NCI-H2171 treated with DMSO at 0.1 percent for 48 hours (cell line): ENCODE data around the gene TMEM178B.

ENCODE experiments used
- DNase-seq: peaks from one replicate; lab custom pipeline; 2025; lab: John Stamatoyannopoulos, UW

TMEM178B gene

DNA sequence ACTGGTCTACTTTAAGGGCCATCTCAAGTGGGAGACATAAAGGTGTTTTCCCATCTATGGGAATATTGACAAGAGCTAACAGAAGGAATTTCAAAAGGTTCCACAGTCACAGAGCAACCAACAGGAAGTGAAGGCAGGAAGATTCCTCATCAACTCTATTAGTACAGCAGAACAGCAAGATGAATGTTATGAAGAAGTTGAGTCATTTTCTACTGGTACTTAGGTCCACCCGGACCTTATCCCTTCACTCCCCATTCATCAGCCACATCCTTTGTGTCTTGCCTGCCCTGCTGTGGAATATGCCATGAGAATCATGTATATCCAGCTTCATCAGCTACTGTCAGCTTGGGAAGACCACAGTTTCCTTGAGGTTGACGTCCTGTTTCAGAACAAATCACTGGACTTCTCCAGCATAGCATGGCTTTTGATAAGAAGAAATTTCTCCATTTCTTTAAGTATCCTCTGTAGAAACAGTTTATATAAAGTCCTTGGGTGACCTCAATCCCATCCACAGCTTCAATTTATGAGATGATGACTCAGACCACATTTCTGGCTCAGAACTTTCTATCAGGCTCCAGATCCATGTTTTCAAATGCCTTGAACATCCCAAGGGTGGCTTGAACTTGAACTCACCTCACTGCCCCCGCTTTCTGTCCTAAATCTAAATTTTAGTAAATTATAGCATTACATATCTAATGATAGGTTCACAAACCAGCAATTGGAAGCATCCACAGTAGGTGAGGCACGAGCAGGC is 392.5 kb downstream of the TMEM178B start:
- DNase-seq, result no peak

DNA sequence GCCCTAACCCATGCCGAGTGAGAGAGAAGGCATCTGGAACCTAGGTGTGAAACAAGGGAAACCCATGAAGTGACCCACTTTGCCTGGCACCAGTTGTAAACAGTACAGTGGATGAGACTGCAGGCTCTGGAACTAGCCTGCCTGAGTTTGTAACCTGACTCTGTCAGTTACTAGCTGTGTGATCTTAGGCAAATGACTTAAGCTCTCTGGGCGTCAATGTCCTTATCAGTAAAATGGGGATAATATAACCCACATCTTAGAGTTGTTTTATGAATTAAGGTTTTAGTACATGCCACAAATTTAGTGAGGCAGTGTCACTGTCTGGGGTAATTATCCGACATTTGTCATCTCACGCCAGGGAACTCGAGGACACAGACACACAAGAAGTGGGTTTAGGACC is 394.5 kb downstream of the TMEM178B start:
- DNase-seq, result no peak

DNA sequence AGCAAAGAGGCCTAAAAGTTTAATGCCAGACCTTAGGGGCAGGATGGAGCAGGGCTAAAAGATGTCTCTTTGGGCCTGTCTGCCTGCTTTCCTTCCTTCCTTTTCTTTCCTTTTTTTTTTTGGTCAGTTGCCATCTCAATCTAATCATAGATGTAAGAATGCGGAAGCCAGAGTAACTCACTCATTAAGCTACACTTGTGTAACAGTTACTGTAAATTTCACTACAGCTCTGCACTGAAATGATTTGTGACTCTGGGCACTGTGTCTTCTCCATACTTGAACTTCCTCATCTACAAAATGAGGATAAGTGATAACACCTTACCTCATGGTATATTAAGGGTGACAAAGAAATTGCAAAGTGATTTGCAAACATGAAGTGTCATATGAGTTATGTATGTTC is 401.8 kb downstream of the TMEM178B start:
- DNase-seq, result no peak

GRCh38 chr7:141477865-141478264 is 404.0 kb downstream of the TMEM178B start:
- no peak for DNase-seq

GRCh38 chr7:141478845-141479244 is 405.0 kb downstream of the TMEM178B start:
- no peak for DNase-seq

DNA sequence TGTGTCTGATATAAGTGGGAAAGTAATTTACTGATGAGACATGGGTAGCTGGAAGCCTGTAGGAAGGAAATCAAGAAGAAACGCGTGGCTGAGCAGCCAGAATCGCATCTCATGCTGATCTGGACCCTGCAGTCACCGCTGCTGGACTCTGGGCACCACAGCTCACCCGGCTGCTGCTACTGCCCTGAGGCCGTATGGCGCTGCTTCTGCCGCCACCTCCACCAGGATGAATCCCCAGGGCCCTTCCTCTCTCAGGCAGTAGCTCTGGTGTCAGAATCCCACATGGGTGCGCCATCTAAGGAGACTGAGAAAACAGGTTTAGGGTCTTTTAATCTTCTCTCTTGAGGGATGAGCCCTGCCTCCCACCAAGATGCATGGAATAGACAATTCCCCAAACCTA is 407.1 kb downstream of the TMEM178B start:
- DNase-seq, result no peak

- DNase-seq, result no peak
Measured at GRCh38 chr7:141481971-141482370, 408.1 kb downstream of the TMEM178B start.

DNA sequence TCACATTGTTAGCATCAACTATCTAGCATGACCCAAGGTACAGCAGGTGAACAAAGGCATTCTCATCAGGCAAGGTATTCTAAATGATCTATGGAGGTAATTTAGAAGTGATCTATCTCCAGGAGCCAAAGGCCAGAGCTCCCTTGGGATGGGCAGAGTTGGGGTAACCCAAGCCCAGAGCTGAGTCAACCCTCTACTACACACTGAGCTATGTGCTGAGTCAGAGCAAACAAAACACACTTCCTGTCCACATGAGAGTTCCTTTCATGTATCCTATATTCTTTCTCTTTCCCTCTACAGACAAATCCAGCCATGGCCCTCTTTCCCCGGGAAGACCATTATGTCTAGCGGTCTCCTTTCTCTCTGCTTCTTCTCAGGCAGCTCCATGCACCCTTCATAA is 409.2 kb downstream of the TMEM178B start:
- DNase-seq, result no peak

GRCh38 chr7:141484907-141485306 is 411.0 kb downstream of the TMEM178B start:
- DNase-seq, result peak; percentile 24

DNA sequence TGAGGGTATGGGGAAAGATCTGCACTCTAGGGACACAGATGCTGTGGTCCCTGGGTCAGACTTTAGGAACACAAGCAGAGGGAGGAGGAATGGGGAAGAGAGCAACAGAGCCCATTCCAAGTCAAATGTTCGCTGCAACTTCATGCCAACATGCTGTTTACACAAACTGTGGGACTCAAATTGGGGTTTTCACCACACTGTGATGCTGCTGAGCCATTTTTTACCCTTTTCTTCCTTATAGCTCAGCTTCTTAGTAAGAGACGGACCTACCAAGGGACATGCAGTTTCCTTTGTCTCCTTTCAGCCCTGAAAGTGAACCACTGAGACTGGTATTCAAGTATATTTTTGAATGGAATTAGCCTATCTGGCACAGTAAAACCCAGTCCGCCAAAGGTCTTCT is 413.1 kb downstream of the TMEM178B start:
- no peak for DNase-seq

- DNase-seq, result no peak
Measured at GRCh38 chr7:141490474-141490873, 416.6 kb downstream of the TMEM178B start.

GRCh38 chr7:141495057-141495456 is 421.2 kb downstream of the TMEM178B start:
- no peak for DNase-seq

DNA sequence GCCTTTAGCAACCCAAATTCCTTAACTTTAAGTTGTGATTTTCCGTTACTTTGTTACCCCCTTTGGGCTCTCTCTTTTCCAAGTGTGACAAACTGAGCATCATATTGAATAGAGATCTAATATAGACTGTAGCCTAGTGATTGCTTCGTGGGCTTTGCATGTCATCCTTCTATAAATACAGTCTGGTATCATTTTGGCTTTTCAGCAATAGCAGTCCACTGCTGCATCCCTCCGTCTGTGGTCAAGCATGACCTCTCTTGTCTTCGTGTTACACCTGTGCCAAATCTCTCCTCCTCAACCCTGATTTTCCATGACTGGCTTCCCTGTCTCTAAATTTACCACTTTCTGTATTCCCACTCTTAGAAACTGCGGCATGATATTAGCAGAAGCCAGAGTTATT is 423.5 kb downstream of the TMEM178B start:
- no peak for DNase-seq

DNA sequence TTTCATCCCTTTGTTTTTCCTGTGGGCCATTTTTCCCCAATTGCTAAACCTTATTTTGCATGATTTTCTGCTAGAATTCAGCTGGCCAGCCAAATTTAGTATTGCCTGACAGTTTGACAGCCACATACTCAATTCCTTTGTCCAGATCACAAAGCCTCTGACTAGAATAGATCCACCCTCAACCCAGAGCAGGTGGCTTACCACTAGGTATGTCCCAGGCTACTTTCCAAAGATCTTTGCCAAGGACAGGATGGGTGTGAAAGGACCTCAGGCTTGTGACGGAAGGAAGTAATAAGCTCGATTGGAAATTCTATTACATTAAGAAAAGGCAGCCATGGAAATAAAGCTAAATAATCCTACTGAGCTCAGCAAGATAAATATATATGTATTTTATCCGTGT is 426.7 kb downstream of the TMEM178B start:
- no peak for DNase-seq

DNA sequence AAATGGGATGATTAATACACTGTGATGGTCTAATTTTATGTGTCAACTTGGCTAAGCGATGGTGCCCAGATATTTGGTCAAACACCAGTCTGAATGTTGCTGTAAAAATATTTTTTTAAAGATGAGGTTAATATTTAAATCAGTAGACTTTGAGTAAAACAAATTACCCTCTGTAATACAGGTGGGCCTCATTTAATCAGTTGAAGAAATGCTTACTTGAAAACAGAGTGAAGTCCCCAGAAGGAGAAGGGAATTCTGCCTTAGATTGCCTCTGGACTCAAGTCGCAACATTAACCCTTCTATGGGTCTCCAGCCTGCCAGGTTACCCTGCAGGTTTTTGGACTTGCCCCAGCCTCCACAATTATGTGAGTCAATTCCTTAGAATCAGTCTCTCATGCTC is 427.6 kb downstream of the TMEM178B start:
- no peak for DNase-seq

- no peak for DNase-seq
Measured at GRCh38 chr7:141511316-141511675, 437.4 kb downstream of the TMEM178B start.

- no peak for DNase-seq
Measured at GRCh38 chr7:141511676-141512396, 438.0 kb downstream of the TMEM178B start.

DNA sequence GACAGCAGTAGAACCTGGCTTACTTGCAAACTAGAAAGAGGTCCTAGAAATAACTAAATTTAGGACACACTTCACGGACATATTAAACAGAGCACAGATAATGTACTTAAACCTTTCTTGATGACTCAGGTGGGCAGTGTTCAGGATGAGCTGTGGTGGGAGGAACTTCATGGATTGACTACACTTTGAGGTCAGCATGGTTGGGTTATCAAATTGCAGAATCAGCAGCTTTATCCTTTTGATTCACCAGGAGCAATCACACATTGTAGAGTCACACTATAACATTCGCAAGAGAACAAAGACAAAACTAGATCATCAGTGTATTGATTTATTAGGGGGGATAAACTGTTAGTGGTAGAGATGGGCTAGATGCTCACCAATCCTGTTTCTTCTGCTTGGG is 438.7 kb downstream of the TMEM178B start:
- no peak for DNase-seq

DNA sequence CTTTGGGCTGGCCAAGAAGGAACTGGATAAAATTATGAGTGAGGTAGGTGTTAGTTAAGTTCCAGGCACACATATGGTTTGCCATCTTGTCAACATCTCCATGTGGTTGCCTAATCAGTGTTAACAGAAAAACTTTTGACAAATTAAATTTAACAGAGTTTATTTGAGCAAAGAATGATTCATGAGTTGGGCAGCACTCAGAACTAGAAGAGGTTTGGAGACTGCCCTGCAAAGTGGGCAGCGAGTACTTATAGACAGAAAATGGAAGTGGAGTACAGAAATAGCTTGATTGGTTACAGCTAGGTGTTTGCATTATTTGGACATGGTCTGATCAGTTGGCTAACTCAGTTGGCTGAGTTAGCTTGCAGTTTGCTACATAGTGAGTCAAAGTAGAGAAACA is 439.9 kb downstream of the TMEM178B start:
- DNase-seq, result no peak

- no peak for DNase-seq
Measured at GRCh38 chr7:141515941-141516340, 442.1 kb downstream of the TMEM178B start.

- no peak for DNase-seq
Measured at GRCh38 chr7:141519623-141520022, 445.8 kb downstream of the TMEM178B start.

GRCh38 chr7:141522657-141523342 is 448.9 kb downstream of the TMEM178B start:
- no peak for DNase-seq

- no peak for DNase-seq
Measured at GRCh38 chr7:141525973-141526514, 452.2 kb downstream of the TMEM178B start.
